Measurements from ENCODE around the gene CFAP77.

CFAP77 gene

GRCh38 chr9:132407196-132407595 lies 2.8 kb upstream of the CFAP77 start:
- in situ Hi-C loops (cut with HindIII; ENCODE audit: low sequenced_read_pairs): loop anchor here (10.0 kb wide), 1 partner anchor 148 kb away; no protein-coding TSS in a partner anchor

GRCh38 chr9:132408521-132408920 lies 1.5 kb upstream of the CFAP77 start:
- in situ Hi-C loops (cut with HindIII; ENCODE audit: low sequenced_read_pairs): loop anchor here (10.0 kb wide), 1 partner anchor 146 kb away; no protein-coding TSS in a partner anchor

DNA sequence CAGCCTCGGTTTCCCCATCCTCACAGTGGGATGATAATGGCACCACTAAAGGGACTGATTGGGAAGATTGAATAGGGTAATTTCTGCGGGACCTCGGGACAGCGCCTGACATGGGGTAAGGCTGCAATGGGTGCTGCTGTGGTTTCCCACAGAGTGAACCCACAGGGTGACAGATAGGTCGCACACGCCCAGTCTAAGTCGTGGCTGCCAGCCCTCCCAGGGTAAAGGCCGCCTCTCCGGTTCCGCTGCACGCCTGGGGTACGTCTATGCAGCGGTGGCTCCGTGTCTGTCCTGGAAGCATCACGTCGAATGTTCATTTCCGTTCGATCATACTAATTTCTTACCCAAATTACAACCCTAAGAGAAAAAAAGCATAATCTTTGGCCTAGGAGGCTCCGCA lies 631 bp downstream of the CFAP77 start:
- in situ Hi-C loops (cut with HindIII; ENCODE audit: low sequenced_read_pairs): loop anchor here (5.0 kb wide), 1 partner anchor 72 kb away; no protein-coding TSS in a partner anchor

- in situ Hi-C loops (cut with HindIII; ENCODE audit: low sequenced_read_pairs): loop anchor here (5.0 kb wide), 1 partner anchor 71 kb away; no protein-coding TSS in a partner anchor
Observed at GRCh38 chr9:132411091-132411508, 1.1 kb downstream of the CFAP77 start.

DNA sequence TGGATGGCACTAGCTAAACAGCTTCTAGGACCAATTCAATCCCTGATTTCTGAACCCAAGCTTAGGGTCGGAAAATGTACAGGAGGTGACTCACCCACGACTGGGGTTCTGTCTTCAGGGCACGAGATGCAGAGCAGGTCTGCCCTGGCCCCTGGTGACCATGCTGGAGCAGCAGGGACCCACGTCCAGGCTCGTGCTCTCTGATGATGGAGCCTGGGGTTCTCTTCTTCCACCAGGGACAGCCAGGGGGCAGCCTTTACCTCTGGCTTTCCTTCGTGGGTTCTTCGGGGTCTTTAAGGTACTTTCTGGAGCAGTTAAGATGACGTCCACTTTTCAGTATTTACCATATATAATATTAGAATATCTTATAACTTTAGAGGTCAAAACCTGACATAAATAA lies 2.1 kb downstream of the CFAP77 start:
- in situ Hi-C loops (cut with HindIII; ENCODE audit: low sequenced_read_pairs): loop anchor here (5.0 kb wide), 1 partner anchor 70 kb away; no protein-coding TSS in a partner anchor

DNA sequence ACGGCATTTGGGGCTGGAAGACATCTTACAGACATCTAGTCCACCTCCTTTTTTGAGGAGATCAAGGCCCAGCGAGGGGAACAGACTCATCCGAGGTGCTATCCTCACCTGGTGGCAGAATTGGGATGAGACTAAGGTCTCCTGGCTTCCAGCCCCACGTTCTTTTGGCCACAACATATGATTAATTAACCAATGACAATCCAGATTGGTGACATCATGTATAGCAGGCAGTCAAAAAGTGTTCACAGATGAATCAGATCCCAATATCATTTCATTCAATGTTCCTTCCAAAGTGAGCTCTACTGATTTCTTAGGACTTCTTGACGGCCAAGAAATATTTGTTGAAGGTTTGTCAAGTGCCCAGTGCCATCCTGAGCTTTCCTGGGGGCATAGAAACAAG lies 3.9 kb downstream of the CFAP77 start:
- in situ Hi-C loops (cut with HindIII; ENCODE audit: low sequenced_read_pairs): loop anchor here (5.0 kb wide), 1 partner anchor 68 kb away; no protein-coding TSS in a partner anchor

DNA sequence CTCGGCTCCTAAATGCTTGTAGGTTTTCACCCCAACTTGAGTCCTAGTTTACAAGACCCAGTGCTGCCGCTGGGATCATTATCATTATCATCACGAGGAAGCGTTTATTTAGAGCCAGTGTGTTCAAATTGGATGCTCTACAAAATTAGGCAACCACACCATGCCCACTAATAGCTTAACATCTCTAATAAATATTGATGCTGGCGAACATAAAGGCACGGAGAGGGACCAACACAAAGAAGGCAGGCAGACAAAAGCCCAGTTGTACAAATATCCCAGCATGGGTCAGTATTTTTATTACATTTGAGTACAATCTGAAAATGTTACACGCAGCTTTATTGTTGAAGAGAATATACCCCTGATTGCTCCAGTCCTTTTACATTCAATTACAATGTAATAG lies 4.7 kb downstream of the CFAP77 start:
- in situ Hi-C loops (cut with HindIII; ENCODE audit: low sequenced_read_pairs): loop anchor here (5.0 kb wide), 1 partner anchor 68 kb away; no protein-coding TSS in a partner anchor

- in situ Hi-C loops (cut with HindIII; ENCODE audit: low sequenced_read_pairs): no loop called here
Observed at GRCh38 chr9:132415181-132415580, 5.2 kb downstream of the CFAP77 start.

DNA sequence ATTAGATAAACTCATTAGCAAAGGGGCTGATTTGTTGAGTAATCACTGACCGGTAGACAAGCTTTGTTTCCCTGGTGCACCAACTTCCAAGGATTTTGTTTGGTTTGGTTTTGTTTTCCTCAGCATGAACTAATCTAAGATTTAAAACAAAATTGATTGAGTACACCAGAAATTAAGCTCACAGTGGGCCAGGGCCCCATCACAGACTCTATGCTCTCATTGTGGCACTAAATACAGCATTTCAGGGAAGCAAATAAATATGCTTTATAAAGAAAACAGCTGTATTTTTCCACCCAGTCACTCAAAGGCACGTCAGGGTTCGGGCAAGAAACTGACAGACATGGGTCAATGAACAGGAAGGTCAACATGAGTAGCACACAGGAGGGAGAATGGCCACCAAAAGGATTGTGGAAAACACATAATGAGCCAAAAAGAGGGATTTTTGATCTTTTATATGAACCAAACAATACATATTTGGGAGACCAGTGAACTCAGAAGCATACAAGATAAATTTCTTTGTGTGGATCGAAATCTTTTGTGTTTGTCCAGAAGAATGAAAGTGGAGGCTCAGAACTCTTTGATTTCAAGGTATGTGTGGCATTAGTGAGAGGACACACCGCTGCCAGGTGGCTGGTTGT lies 8.8 kb downstream of the CFAP77 start:
- in situ Hi-C loops (cut with HindIII; ENCODE audit: low sequenced_read_pairs): no loop called here

GRCh38 chr9:132422574-132422973 lies 12.6 kb downstream of the CFAP77 start:
- in situ Hi-C loops (cut with HindIII; ENCODE audit: low sequenced_read_pairs): no loop called here

- in situ Hi-C loops (cut with HindIII; ENCODE audit: low sequenced_read_pairs): no loop called here
Observed at GRCh38 chr9:132423503-132423902, 13.5 kb downstream of the CFAP77 start.

GRCh38 chr9:132424857-132425674 lies 15.1 kb downstream of the CFAP77 start:
- in situ Hi-C loops (cut with HindIII; ENCODE audit: low sequenced_read_pairs): no loop called here

GRCh38 chr9:132425675-132426062 lies 15.7 kb downstream of the CFAP77 start:
- in situ Hi-C loops (cut with HindIII; ENCODE audit: low sequenced_read_pairs): no loop called here

DNA sequence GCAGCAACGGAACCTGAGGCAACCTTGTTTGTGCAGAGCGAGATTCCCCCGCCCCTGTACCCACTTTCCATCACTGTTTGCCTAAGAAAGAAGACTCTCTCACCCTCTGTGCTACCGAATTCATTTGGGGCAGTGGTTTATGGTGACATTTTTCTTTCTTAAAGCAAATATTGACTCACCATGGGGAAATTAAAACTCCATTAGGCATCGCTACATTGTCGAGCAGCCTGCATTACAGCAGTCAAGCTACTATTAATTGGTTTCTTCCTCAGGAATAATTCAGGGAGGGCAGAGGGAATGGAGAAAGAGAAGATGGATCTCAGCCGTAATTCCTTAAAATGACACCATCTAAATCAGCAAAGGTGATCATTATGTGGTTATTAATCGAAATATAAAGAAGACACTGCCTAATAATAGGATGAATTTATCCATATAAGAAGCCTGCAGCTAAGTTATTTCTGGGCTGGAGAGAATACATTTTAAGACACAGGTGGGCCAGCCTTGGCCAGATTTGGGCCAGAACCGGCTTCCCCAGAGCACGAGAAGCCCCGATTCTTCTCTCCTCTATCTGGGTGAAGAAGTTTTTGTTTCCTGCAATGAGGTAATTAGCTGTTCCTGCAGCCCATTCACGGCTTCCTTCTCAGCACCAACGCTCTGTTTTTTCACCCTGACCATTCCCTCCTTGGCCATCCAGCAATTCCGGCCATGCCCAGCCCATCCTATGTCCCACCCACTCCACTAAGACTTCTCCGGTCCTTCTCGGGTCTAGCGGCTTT lies 16.8 kb downstream of the CFAP77 start:
- in situ Hi-C loops (cut with HindIII; ENCODE audit: low sequenced_read_pairs): no loop called here

DNA sequence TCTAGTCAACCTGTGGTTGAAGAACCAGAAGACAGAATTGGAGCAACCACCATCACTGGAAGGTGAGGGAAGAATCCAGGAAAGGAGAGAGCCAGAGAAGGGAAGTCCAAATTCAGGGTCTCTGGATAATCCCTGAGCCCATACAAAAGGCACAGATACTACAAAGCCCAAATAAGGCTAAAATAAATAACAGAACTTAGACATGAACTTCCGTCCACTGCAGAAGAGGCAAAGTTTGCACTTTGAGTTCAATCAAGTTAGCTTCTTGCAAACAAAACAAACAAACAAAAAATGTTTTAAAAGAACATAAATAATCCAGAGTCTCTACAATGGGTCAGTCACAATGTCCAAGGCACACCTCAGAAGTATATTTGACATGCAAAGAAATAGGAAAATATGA lies 21.0 kb downstream of the CFAP77 start:
- in situ Hi-C loops (cut with HindIII; ENCODE audit: low sequenced_read_pairs): no loop called here

DNA sequence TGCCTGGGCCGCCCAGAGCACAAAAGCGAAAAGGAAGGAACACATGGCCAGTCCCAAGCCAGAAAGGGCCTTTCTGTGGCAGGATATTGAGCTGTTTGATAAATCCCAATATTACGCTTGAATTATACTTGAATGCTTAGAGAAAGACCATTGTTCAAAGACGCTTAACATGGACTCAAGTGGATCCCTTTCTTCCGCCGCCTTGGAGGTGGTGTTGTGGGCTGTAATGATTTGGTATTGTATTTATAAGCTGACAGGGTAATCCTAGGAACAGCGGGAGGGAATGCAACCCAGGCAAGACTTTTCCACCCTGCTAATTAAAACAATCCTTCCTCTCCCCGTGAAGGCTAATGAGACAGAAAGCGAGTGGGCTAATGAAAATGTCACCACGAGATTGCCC lies 24.9 kb downstream of the CFAP77 start:
- in situ Hi-C loops (cut with HindIII; ENCODE audit: low sequenced_read_pairs): no loop called here

- in situ Hi-C loops (cut with HindIII; ENCODE audit: low sequenced_read_pairs): no loop called here
Observed at GRCh38 chr9:132439153-132439552, 29.1 kb downstream of the CFAP77 start.

DNA sequence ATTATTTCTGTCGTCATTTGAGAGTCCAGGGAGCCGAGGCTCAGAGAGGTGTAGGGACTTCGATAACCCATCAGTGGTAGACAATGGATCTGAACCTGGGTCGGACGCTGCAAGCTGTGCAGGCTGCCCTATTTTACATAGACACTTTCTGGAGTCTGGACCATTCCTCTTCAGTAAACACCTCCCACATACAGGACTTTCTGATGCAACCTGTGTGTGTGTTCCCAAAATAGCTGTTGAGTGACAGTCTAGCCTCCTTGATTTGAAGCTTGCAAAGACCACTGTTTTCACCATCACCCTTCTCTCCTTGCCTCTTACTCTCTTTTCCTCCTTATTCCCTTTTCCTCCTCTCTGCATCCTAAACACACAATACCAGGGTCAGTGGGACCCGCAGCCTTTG lies 30.7 kb downstream of the CFAP77 start:
- in situ Hi-C loops (cut with HindIII; ENCODE audit: low sequenced_read_pairs): no loop called here

- in situ Hi-C loops (cut with HindIII; ENCODE audit: low sequenced_read_pairs): no loop called here
Observed at GRCh38 chr9:132441404-132441803, 31.4 kb downstream of the CFAP77 start.

DNA sequence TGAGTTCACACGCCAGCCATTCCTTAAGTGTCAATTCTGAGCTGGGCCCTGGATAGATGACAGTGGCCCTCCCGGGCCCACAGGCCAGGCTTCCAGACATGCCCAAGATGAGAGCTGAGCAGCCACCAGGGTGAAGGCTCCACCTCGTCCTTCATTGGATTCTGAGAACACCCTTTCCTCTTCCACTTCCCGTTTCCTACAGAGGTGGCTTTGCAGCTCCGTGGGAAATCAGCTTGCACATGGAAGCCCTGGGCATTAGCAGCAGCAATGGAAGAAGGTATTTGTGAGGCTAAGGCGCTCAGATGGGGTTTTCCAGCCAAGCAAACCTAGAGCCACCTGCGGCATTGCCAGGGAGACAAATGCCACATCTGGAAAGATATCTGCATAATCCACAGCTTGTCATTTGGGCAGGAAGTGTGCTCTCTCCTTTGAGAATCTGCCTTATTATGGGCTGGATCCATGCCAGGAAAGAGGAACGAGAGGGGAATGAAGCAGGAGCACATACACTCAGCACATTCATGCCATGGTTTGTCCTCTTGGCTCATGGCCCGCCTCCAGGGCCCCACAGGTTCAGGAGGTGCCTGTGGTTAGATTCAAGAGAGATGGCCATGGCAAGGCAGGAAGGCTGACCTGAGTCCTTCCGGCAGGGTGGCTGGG lies 34.1 kb downstream of the CFAP77 start:
- in situ Hi-C loops (cut with HindIII; ENCODE audit: low sequenced_read_pairs): no loop called here

DNA sequence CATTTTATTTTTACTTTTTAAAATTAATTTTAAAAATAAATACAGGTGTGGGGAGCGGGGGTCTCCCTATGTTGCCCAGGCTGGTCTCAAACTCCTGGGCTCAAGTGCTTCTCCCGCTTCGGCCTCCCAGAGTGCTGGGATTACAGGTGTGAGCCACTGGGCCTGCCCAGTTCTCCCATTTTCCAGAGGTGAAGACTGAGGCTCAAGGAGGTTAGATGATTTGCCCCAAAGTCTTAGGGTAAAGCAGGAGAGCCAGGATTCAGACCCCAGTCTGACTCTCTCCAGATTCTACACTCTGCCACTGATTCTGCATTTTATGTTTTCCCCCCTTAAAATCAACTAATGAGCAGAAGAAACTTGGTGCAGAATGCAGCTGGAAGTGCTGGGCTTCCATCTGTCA lies 36.9 kb downstream of the CFAP77 start:
- in situ Hi-C loops (cut with HindIII; ENCODE audit: low sequenced_read_pairs): no loop called here

All from endothelial cell of hepatic sinusoid (primary cell).